HFFc6 (cell line): Measurements from ENCODE around the gene TRAF1. TPM values are rescaled to one million over a fixed set of nuclear protein-coding genes. Genes with fewer than 3 reads are reported as not detected.

ENCODE experiments used
- DNase-seq: peaks from one replicate; pipeline ENCODE4 v3.0.0-alpha.2; 2018
- H3K27ac Mint-ChIP-seq: 2 replicates; pipeline ENCODE4 v1.8.0; 2020; ENCODE audit warnings: mild to moderate bottlenecking, mixed read lengths
- H3K27me3 Mint-ChIP-seq: 2 replicates; pipeline ENCODE4 v1.8.0; 2021; ENCODE audit warnings: mild to moderate bottlenecking, moderate library complexity, mixed read lengths; ENCODE audit not compliant: insufficient read depth
- H3K36me3 Mint-ChIP-seq: 2 replicates; pipeline ENCODE4 v1.8.0; 2021; ENCODE audit warnings: low read depth, mixed read lengths
- H3K4me1 Mint-ChIP-seq: 2 replicates; pipeline ENCODE4 v1.8.0; 2020; ENCODE audit warnings: low read depth, mixed read lengths
- H3K4me3 Mint-ChIP-seq: 2 replicates; pipeline ENCODE4 v1.8.0; 2020; ENCODE audit warnings: mild to moderate bottlenecking, moderate library complexity, mixed read lengths
- H3K9me3 Mint-ChIP-seq: 2 replicates; pipeline ENCODE4 v1.8.0; 2020; ENCODE audit warnings: mild to moderate bottlenecking, mixed read lengths
- CTCF ChIP-seq: fragments of 200-600 bp; sonication (generic); IDR thresholded peaks from 2 replicates; pipeline ENCODE4 v1.5.0; 2021; ENCODE audit warnings: antibody characterized with exemption, mild to moderate bottlenecking
- total RNA-seq, 6 experiments: library from RNA; stranded (reverse); fragmentation: NEBNext Ultra II Directional; extraction: Animal tissue kit (Norgen Biotek cat#: 25700); gene quantifications; 2 replicates in 1 of 6; 3 replicates in 5 of 6; pipeline ENCODE4 v1.2.3, GENCODE V29; 2021

The TRAF1 gene
- total RNA-seq, 6 experiments from 2014 or later: 0.54 to 1.0 (median 0.87) TPM

DNA sequence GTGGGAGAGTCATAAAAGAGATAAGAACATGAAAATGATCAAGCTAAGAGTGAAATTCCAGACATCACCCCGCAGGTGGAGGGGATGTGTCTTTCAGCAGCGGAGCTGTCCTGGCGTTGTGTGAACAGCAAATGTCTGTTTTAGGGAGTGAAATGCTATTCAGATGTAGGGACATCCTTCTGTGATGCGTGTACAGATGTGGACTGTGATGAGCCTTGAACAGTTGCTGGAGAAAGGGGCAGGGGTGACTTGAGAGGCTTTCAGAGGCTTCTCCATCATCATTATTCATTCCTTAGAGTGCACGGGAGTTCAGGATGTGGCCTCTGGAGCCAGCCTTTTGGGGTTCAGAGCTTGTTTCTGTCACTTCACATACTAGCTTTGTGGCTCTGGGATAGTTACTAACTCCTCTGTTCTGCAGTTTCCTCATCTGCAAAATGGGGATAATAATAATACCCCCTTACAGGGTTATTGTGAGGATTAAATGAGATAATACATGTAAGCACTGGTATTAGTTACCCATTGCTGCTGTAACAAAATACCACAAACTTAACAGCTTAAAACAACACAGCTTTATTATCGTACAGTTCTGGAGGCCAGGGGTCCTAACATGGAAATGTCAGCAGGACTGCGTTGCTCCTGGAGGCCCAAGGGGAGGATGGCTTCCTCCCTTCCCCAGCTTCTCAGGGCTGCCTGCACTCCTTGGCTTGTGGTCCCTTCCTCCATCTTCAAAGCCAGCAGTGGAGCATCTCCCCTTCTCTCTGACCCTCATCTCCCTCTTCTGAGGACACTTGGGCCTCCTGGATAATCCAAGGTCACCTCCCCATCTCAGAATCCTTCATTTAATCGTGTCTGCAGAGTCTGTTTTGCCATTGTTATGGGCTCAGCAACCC, 9.4 kb downstream of the TRAF1 start:
- TF ChIP-seq CTCF: no peak
- Mint-ChIP-seq H3K9me3 (no peaks in the 10 kb centered on the region), H3K27ac (no peak overlapping the region), H3K4me1 (peaks cover 47% of the 10 kb centered on the region), H3K4me3 (no peak overlapping the region), H3K36me3 (peaks cover 11% of the 10 kb centered on the region), H3K27me3 (peaks cover 2% of the 10 kb centered on the region)
- DNase-seq: no peak

GRCh38 chr9:120916588-120916987, 10.0 kb downstream of the TRAF1 start:
- Mint-ChIP-seq H3K4me1 (peaks cover 43% of the 10 kb centered on the region), H3K4me3 (no peak overlapping the region), H3K27me3 (peaks cover 2% of the 10 kb centered on the region), H3K27ac (no peak overlapping the region), H3K9me3 (no peaks in the 10 kb centered on the region), H3K36me3 (peaks cover 11% of the 10 kb centered on the region)
- TF ChIP-seq CTCF: peak; percentile 41
- peak; percentile 35 for DNase-seq

GRCh38 chr9:120915854-120916470, 10.6 kb downstream of the TRAF1 start:
- Mint-ChIP-seq H3K4me1 (peaks cover 42% of the 10 kb centered on the region), H3K27ac (no peak overlapping the region), H3K9me3 (no peaks in the 10 kb centered on the region), H3K36me3 (peaks cover 11% of the 10 kb centered on the region), H3K4me3 (no peak overlapping the region), H3K27me3 (peaks cover 2% of the 10 kb centered on the region)
- no peak for TF ChIP-seq CTCF
- DNase-seq: no peak

GRCh38 chr9:120914953-120915352, 11.6 kb downstream of the TRAF1 start:
- TF ChIP-seq CTCF: no peak
- peak; percentile 23 for DNase-seq
- Mint-ChIP-seq H3K27me3 (peaks cover 2% of the 10 kb centered on the region), H3K36me3 (peaks cover 11% of the 10 kb centered on the region), H3K9me3 (no peaks in the 10 kb centered on the region), H3K4me1 (peaks cover 45% of the 10 kb centered on the region), H3K4me3 (no peak overlapping the region), H3K27ac (no peak overlapping the region)

DNA sequence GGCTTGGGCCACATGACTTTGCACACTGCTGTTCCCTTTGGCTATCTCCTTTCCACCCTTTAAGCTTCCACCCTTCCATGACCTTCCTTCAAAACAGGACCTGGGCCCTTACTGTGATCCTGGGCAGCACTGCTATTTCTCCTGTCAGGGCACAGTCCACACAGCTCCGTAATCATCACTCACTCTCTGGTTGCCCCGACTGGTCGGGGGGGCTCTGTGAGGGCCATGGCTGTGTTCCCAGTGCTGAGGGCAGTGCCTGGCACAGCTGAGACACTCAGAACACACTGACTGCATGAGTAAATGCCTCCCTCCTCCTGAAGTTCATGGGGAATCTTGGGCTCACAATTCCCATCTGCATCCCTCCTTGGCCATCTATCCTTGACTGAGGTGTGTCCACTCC, 12.2 kb downstream of the TRAF1 start:
- no peak for DNase-seq
- no peak for TF ChIP-seq CTCF
- peaks cover 11% of the 10 kb centered on the region for H3K36me3 Mint-ChIP-seq
- no peaks in the 10 kb centered on the region for H3K9me3 Mint-ChIP-seq
- peaks cover 43% of the 10 kb centered on the region for H3K4me1 Mint-ChIP-seq
- no peak overlapping the region for H3K4me3 Mint-ChIP-seq
- peaks cover 2% of the 10 kb centered on the region for H3K27me3 Mint-ChIP-seq
- no peak overlapping the region for H3K27ac Mint-ChIP-seq
